Measurements from ENCODE around the gene APOL2.

DNA sequence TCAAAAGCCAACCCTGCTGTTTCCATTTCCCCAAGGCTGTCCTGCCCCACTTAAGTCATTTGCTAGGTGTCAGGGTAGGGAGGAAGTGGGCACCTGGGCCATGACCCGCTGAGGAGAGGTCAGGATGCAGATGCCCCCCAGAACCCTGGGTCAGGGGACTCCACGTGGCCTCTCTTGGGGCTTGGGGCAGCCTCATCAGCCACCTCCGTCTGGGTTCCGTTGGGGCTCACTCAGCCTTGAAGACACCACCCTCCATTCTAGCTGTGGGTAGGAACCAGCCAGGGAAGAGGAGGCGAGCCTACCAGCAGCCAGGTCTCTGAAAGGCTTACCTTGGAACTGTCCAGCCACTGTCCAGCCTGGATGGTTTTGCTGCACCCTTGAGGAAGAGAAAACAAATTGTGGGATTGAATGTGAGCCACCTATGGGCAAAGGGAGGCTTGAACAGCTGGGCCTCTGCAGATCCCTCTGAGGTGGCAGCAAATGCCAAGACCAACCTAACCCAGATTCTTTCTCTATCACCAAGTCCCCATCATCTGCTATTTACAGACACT, 40.3 kb downstream of the APOL2 start:
- TF ChIP-seq, protein P1, sequence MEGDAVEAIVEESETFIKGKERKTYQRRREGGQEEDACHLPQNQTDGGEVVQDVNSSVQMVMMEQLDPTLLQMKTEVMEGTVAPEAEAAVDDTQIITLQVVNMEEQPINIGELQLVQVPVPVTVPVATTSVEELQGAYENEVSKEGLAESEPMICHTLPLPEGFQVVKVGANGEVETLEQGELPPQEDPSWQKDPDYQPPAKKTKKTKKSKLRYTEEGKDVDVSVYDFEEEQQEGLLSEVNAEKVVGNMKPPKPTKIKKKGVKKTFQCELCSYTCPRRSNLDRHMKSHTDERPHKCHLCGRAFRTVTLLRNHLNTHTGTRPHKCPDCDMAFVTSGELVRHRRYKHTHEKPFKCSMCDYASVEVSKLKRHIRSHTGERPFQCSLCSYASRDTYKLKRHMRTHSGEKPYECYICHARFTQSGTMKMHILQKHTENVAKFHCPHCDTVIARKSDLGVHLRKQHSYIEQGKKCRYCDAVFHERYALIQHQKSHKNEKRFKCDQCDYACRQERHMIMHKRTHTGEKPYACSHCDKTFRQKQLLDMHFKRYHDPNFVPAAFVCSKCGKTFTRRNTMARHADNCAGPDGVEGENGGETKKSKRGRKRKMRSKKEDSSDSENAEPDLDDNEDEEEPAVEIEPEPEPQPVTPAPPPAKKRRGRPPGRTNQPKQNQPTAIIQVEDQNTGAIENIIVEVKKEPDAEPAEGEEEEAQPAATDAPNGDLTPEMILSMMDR (IDR thresholded peaks at IDR 0.05): no peak
- TF ChIP-seq POLR2A (IDR thresholded peaks at IDR 0.05): no peak

Measured in uterus (tissue), 2 donors.